Limb (tissue), 2 donors: ENCODE measurements around the gene C6orf163.
"Not testable (repeated sequence)": the region's sequence is repeated elsewhere in the genome, so short reads cannot be mapped to it uniquely, and the experiment has no call there.

Experiments
- DNase-seq, 2 donors: peaks; one replicate each; pipeline ENCODE4 v3.0.0-alpha.2; 2016; ENCODE audit errors: extremely low spot score in 2 of 2

The C6orf163 gene

GRCh38 chr6:87344731-87345130, at the start of gene C6orf163:
C6orf163 (plus strand) TSS chr6:87344813; CDS start chr6:87345100, 287 bp downstream.
- DNase-seq, result no peak

GRCh38 chr6:87297119-87297518, 47.5 kb upstream of the C6orf163 start:
- no peak for DNase-seq

DNA sequence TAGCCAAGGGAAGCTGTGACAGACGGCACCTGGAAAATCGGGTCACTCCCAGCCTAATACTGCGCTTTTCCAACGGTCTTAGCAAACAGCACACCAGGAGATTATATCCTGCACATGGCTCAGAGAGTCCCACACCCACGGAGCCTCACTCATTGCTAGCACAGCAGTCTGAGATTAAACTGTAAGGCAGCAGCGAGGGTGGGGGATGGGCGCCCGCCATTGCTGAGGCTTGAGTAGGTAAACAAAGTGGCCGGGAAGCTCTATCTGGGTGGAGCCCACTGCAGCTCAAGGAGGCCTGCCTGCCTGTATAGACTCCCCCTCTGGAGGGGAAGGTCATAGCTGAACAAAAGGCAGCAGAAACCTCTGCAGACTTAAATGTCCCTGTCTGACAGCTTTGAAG, 43.3 kb upstream of the C6orf163 start:
- not testable (repeated sequence) for DNase-seq

- no peak for DNase-seq
These were observed 35.6 kb upstream of the C6orf163 start for GRCh38 chr6:87308970-87309369.

DNA sequence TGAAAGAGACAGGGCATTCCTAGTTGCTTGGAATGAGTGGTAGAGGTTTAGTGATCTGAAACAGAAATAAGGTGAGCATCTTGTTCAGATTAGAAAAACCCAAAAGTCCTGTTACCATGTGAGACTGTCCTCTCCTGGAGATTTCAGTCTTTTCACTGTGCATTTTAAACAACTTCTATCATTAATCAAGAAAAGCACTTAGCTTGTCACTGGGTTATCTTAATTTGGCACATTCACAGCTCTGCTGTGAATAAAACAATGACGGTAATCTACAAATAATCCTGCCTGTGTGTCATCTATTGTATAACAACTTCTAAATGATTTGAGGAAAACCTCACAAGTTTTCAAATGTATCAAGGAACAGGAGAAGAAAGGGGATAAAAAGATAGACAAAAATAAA, 31.8 kb upstream of the C6orf163 start:
- no peak for DNase-seq

DNA sequence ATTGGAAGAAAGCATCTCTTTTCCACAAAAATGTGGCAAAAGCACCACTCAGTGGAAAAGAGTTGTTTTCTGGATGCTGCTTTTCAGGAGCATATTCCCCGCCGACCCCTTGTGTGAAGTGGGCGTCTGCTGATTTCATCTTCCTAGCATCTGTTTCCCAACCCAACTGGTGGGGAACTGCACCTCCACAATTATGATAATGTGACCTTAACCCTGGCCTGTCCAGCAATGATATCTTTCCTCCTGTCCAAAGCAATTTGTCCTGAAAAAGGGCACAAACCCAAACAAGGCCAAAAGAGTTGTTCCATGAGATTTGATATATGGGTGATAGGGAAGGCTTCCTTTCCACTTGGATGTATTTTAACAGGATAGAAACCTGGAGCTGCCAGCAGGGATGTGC, 29.5 kb upstream of the C6orf163 start:
- DNase-seq, result no peak

- DNase-seq, result no peak
These were observed 25.2 kb upstream of the C6orf163 start for GRCh38 chr6:87319271-87319987.

GRCh38 chr6:87322304-87323212, 22.1 kb upstream of the C6orf163 start, which contains the start of gene SMIM8:
SMIM8 (plus strand) TSS chr6:87322588; CDS start chr6:87337032, 14,444 bp downstream.
- peak; percentile 76 to 91 for DNase-seq

DNA sequence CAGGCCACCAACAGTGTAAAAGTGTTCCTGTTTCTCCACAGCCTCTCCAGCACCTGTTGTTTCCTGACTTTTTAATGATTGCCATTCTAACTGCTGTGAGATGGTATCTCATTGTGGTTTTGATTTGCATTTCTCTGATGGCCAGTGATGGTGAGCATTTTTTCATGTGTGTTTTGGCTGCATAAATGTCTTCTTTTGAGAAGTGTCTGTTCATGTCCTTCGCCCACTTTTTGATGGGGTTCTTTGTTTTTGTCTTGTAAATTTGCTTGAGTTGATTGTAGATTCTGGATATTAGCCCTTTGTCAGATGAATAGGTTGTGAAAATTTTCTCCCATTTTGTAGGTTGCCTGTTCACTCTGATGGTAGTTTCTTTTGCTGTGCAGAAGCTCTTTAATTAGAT, 20.7 kb upstream of the C6orf163 start:
- DNase-seq, result not testable (repeated sequence)

DNA sequence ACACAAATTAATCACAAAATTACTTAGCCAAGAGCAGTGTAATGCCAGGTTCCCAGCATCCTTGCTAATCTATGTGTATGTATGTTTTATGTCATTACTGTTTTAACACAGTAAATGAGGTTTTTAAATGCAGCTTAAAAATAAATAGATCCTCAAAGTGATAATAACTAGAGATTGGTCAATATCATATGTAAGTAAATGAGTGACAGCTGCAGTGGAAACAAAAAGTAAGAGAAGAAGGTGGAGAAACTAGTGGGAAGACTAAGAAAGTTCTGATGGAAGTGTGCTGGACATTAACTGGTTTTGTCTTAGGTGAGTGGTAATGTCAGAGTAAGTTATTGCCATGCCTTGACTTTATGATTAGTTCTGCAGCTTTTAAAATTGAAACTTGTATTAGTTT, 13.7 kb upstream of the C6orf163 start:
- DNase-seq, result no peak

- DNase-seq, result no peak
These were observed 11.6 kb upstream of the C6orf163 start for GRCh38 chr6:87333033-87333432.

DNA sequence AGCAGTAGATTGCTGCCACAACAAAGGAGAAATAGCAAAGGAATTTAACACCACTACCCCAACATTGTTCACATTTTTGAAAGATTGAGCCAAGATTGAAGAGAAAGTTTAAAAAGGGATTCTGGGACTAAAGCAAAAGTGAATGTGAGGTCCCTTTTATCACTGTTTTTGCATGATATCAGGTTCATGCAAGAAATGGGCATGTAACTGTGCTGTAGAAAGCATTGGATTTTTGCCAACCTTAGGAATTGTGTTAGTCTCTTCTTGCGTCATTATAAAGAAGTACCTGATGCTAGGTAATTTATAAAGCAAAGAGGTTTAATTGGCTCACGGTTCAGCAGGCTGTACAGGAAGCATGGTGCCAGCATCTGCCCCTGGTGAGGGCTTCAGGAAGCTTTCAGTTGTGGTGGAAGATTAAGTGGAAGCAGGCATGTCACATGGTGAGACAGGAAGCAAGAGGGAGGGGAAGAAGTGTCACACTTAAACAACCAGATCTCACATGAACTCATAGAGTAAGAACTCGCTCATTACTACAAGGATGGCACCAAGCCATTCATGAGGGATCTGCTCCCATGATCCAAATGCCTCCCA, 10.9 kb upstream of the C6orf163 start:
- DNase-seq, result no peak

DNA sequence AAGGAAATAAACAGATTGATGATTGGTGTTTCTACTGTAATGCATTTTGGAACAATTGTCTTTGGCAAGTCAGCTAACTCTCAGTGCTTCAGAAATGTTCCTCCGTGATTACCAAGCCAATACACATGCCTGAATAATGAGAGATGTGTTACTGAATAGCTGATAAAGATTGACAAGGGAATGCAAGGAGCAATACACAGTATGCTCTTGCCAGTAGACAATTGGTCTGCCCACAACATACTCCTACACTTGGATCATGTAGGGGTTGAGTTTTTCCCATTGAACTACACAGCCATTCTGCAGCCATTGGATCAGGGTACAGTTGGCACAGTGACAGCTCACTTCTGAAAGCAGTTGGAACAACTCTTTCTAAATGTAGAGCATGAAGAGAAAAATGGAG, 9.9 kb upstream of the C6orf163 start:
- DNase-seq, result no peak

DNA sequence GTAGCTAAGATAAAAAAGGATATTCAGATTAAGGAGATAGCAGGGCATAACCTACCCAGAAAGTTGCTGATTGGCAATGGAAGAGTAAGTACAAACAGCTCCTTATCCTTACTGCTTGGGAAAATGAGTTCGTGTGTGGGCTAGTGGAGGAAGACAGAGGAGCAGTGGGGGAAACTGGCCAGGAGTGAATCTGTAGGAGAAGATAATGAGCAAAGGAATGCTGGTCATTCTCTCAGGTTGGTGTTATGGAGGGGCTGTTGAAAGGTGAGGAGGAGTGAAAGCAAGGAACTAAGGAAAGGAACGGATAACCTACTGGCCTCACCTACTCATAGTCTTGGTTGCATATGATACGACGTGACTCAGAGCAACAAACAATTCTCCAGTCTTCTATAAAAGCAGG, 8.2 kb upstream of the C6orf163 start:
- DNase-seq, result no peak

DNA sequence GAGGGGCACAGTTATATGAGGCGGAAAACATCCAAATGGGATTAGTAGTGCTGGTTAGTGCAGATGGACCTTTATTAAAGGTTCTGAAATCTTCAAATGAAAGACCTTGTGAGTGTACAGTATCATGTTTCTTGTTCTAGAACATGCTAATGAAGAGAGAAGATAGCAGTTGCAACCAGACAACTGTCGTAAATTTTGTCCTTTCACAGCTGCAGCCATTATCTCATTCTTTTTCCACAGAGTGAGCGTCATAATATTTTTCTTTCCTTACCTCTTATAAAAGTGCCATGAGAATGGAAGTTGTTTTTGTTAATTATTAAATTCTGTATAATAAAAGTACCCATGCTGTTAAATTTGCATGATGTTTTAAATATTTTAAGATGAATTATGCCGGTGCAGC, 4.4 kb upstream of the C6orf163 start:
- no peak for DNase-seq

GRCh38 chr6:87341158-87341557, 3.5 kb upstream of the C6orf163 start:
- DNase-seq, result no peak

- DNase-seq, result no peak
These were observed 2.7 kb upstream of the C6orf163 start for GRCh38 chr6:87341899-87342298.

- DNase-seq, result no peak
These were observed 1.8 kb upstream of the C6orf163 start for GRCh38 chr6:87342829-87343228.

GRCh38 chr6:87346700-87347099, 2.1 kb downstream of the C6orf163 start:
- DNase-seq, result no peak

- DNase-seq, result no peak
These were observed 5.3 kb downstream of the C6orf163 start for GRCh38 chr6:87349896-87350295.

DNA sequence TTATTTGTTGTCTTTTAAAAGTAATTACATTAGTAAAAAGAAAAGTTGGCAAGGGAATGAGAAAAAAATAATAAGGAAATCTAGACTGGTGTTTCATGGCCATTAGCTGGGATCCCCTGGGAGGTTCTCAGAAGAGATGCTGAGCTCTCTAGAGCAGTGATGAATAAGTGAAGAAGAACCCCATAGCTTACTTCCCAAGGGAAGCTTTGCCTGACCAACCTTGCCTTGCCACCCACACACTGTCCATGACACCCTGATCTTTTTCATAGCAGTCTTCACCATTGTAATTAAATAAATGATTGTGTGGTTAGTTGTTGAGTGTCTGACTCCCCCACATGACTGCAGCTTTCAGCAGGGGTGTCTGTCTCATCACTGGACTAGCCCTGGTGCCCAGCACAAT, 5.9 kb downstream of the C6orf163 start:
- DNase-seq, result no peak

GRCh38 chr6:87351583-87351982, 7.0 kb downstream of the C6orf163 start:
- no peak for DNase-seq
